Measurements from ENCODE around the gene KIF5C.
A peak's percentile ranks its signal among the peaks of the same experiment; 100 is the strongest.

Gene KIF5C

DNA sequence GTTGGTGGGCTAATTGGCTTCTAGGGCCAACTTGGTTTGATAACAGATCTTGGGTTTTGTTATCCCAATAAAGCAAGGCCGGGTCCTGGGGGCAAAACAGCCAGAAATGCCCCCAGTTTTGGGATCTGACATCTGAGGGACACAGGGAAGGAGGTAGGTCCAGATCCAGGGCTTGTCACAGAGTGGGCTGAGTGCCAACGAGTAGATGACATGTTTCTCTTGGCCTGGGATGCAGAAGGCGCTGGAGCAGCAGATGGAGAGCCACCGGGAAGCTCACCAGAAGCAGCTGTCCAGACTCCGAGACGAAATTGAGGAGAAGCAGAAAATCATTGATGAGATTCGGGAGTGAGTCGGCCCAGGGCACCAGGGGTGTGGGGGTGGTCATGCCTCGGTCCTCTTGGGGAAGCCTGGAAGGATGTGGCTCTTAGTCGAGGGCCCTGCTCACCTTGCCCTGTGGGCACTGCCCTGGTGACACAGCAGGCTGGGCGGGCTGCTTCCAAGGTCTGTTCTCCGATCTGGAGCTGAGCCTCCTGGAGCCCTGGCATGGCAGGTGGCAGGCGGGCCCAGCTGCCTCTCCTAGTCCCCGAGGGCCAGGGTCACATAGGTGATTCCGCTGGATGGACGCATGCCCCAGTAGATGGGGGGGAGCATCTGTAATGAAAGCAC lies 123.3 kb downstream of the KIF5C start:
- no peak for DNase-seq

- DNase-seq, result no peak
Observed at GRCh38 chr2:148998831-148999200, 123.8 kb downstream of the KIF5C start.

GRCh38 chr2:148999451-148999921 lies 124.5 kb downstream of the KIF5C start:
- DNase-seq, result no peak

GRCh38 chr2:149000158-149000938 lies 125.3 kb downstream of the KIF5C start:
- DNase-seq, result no peak

DNA sequence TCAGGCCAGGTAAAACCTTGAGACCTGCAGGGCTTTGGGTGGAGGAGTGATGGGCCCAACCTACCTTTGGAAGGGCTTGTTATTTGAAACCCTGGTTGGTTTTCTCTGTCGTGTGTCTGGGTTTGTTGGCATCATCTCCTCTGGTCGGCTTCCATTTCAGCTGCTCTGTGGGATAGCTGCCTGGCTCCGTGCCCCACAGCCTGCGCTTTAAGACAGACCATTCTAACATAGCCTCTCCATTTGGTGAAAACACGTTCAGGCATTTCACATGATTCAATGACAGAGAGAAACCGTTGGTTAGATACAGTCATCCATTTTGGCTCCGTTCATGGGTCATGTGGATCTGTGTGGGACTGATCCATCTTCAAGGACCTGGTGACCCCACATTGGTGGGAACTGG lies 126.5 kb downstream of the KIF5C start:
- no peak for DNase-seq

GRCh38 chr2:149002378-149002890 lies 127.4 kb downstream of the KIF5C start:
- no peak for DNase-seq

DNA sequence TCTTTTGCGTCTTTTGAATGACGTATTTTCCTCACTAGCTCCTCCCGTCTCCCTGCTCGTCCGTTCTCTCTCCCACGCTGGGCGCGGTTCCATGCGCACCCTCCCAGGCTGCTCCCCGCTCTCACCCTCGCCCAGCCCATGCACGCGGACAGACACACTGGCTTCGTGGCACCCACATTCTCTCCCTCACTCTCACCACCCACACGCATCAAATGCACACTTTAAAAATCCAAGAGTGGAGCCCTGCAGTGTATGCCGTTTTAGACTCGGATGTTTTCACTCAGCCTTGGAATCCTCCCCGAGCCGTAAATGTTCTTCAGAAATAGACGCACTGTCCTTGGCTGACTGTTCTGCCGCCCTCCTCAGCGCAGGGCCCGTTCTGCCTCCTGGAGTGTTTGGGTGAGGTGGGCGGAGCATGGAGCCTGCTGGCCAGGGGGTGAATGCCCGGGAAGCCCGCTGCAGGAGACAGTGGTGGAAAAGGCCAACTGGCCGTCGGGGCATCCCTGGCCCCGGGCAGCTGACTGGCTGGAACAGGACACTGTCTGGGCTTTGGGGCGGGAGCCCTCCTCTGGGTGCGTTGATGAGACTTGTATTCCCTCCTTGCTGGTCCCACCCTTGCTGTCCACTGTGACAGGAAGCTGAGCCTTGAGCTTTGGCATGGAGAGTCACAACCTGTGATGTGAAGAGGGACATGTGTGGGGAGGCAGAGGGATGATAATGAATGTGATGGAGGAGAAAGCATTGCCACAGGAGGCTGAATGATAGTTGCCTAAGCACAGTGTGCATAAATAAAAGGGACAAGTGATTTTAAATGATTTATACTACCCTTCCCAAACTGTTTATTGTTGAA lies 128.1 kb downstream of the KIF5C start:
- no peak for DNase-seq

- no peak for DNase-seq
Observed at GRCh38 chr2:149004836-149005235, 129.8 kb downstream of the KIF5C start.

- DNase-seq, result no peak
Observed at GRCh38 chr2:149005471-149006077, 130.5 kb downstream of the KIF5C start.

DNA sequence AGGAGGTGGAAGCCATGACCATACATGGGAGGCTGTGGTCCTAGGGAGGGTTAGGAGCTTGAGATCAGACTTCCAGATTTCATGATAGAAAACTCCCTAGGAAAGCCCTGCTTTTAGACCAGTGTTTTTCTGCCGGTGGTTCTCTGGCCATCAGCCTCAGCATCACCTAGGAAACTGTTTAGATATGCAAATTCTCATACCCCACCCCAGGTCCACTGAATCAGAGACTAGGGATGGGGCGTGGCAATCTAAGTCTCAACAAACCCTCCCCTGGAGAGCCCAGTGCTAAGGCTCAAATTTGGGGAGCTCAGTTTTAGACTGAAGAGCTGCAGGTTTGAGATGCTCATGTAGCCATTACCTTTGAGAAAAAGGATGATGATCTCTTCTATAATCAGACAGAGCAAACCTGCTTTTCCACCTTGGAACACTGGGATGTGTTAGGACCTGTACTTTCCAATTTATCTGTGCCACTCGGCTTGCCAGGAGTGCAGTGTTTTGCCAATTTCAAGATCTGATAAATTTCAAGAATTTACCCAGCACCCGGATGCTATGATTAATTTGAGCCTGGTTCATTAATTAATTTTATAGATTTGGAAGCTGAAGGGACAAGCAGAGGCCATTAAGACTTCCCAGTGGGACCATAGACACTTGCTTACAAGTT lies 132.0 kb downstream of the KIF5C start:
- DNase-seq, result no peak

DNA sequence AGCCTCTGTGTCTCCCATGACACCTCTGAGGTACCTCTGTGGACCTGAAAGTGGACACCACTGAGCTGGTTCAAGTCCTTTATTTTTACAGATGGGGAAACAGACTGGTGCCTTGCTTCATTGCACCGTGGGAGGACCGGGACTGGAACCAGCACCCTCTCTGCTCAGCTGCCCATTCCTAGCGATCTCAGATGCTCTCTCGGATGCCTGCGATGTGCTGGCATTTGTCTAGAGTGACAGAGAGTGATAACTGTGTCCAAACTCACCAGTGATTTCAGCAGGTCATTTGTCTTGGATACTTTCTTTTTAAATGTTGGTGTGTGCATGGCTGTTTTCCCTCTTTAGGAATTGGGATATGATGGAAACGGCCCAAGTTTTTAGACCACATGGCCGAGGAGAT lies 133.4 kb downstream of the KIF5C start:
- no peak for DNase-seq

GRCh38 chr2:149009576-149010461 lies 134.8 kb downstream of the KIF5C start:
- no peak for DNase-seq

- DNase-seq, result no peak
Observed at GRCh38 chr2:149012545-149012944, 137.5 kb downstream of the KIF5C start.

DNA sequence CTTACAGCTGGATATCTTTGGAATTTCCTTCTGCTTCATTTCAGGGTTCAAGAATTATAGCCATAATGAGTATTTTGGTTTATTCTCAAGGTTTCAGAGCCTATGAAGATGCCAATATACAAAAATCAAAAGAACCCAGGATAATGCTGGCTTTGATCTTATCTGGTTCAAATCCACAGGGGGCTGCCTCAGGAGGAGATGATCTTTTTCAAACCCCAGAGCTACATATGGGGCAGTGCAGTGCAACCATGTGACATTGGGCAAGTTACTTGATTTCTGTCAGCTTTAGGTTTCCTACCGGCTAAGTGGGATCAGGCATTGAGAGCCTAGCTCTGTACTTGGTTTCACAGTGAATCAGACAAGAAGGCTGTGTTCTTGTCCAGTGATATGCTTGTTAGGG lies 140.5 kb downstream of the KIF5C start:
- no peak for DNase-seq

DNA sequence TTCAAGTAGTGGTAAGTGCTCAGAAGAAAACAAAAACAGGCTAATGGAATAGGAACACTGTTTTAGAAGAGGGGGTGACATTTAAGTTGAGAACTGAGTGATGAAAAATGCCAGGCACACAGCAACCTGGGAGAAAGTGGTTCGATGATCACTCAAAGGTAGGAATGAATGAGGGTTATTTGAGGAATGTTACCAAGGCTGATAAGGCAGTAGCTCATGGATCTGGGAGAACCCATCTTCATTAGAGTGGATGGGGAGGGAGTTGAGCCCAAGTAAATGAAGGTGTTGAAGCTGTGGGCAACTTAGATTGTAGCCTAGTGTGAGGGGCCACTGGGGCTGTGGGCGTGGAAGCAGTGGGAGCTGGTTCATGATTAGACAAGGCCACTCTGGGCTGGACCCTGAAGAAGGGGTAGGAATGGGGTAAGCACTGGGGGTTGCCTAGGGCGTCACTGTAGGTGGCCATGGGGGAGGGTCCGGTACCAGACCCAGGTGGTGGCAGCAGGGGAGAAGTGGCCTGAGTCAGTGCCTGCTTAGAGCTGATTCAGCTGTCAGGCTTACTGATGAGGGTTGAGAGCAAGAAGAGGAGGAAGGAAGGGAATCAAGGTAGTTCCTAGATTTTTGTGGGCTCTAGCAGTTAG lies 141.0 kb downstream of the KIF5C start:
- no peak for DNase-seq

DNA sequence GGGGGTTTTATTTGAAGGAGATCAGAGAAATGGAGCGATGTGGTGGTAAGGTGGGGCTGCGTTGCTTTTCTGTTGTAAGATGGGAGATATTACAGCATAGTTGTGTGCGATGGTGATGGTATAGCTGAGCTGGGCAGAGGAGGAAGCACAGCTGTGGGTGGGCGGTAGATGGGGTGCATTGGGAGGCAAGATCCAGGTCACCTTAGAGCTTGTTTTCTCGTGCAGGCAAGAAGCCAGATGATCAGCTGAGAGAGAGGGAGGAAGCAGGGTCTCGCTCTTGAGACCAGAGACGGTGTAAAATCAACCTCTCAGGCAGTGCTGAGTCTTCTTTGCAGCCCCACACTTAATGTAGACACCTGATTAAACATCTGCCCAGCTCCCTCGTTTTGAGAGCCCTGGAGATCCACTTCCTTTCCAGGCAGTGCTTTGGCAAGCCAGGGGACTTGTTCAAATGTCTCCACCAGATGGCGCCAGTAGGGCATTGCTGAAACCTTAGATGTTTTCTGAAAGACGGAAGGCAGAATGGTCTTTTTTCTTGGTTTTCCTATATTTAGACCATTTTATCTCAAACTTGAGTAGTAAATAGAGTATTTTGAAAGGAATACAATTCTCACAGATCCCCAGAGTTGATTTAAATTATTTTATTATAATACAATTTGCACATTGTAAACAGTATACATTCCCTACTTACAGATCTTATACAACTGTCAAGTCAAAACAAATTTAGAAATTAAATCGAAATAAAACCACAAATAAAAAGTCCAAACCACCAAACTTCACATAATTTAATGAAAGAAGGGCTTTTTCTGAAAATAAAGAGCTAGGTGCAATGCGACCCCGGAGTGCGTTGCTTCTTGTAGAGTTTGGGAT lies 142.3 kb downstream of the KIF5C start:
- DNase-seq, result peak; percentile 87

DNA sequence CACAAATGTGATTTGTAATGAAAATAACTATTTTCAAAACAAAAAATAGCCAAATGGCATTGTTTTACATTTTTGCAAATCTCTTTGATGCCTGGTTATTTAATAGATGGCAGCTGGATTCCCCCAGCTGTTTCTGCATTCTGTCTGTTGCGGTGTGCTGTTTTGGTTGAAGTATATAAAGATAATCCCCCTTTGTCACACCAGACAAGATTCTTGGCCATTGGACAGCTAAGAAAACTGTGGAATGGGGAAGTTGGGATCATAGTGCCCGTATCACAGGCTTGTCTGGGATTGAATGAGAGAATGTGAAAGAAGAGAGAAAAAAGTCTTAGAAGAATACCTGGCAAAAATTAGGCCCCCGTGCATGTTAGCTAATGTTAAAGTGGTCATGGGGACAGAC lies 144.0 kb downstream of the KIF5C start:
- no peak for DNase-seq

DNA sequence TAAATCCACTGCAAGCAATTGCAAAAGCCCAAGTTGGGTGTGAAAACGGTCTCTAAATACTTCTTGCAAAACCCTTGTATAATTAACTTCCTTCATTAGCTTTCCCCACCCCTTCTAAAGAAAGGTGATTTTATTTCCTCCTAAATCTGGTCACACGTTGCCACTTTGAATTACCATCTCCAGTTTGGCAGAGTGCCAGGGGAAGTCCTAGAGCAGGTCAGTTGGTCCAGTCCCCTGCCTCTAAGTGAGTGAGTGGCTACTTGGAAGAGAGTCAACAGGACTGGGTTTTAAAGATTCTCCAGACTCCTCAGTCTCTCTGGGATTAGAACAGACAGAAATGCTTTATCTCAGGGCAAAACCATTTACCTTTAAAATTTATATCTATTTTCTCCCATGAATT lies 144.7 kb downstream of the KIF5C start:
- no peak for DNase-seq

- no peak for DNase-seq
Observed at GRCh38 chr2:149020432-149020851, 145.4 kb downstream of the KIF5C start.

- no peak for DNase-seq
Observed at GRCh38 chr2:149021271-149021719, 146.3 kb downstream of the KIF5C start.
